HPDE6-E6E7 (cell line): ENCODE measurements around the gene NOS1.
A peak's percentile ranks its signal among the peaks of the same experiment; 100 is the strongest.
"Not testable (repeated sequence)": the region's sequence is repeated elsewhere in the genome, so short reads cannot be mapped to it uniquely, and the experiment has no call there.

ENCODE experiments used
- DNase-seq: peaks from one replicate; pipeline ENCODE4 v3.0.0; 2011; ENCODE audit warnings: missing footprints; ENCODE audit errors: extremely low spot score

The NOS1 gene

GRCh38 chr12:117209626-117210025, 151.8 kb downstream of the NOS1 start:
- no peak for DNase-seq

GRCh38 chr12:117208811-117209455, 152.5 kb downstream of the NOS1 start:
- no peak for DNase-seq

GRCh38 chr12:117208206-117208605, 153.2 kb downstream of the NOS1 start:
- DNase-seq: no peak

GRCh38 chr12:117207675-117208074, 153.8 kb downstream of the NOS1 start:
- DNase-seq: no peak

- no peak for DNase-seq
Measured at GRCh38 chr12:117202556-117202955, 158.9 kb downstream of the NOS1 start.

- DNase-seq: no peak
Measured at GRCh38 chr12:117202033-117202432, 159.4 kb downstream of the NOS1 start.

- not testable (repeated sequence) for DNase-seq
Measured at GRCh38 chr12:117199956-117200744, 161.3 kb downstream of the NOS1 start.

GRCh38 chr12:117196334-117196733, 165.1 kb downstream of the NOS1 start:
- DNase-seq: not testable (repeated sequence)

- not testable (repeated sequence) for DNase-seq
Measured at GRCh38 chr12:117195027-117195426, 166.4 kb downstream of the NOS1 start.

GRCh38 chr12:117193903-117194302, 167.5 kb downstream of the NOS1 start:
- DNase-seq: no peak

GRCh38 chr12:117192581-117192980, 168.8 kb downstream of the NOS1 start:
- DNase-seq: not testable (repeated sequence)

GRCh38 chr12:117192057-117192456, 169.4 kb downstream of the NOS1 start:
- DNase-seq: no peak

- DNase-seq: peak; percentile 74
Measured at GRCh38 chr12:117190210-117190781, 171.1 kb downstream of the NOS1 start, which contains the start of gene FBXO21. Gene FBXO21, minus strand, starts transcription at chr12:117190470. Its CDS starts 14 bp downstream, at chr12:117190456.

- peak; percentile 38 for DNase-seq
Measured at GRCh38 chr12:117189725-117190209, 171.7 kb downstream of the NOS1 start.

GRCh38 chr12:117188961-117189724, 172.3 kb downstream of the NOS1 start:
- no peak for DNase-seq

GRCh38 chr12:117188121-117188665, 173.2 kb downstream of the NOS1 start:
- DNase-seq: no peak

GRCh38 chr12:117187421-117187820, 174.0 kb downstream of the NOS1 start:
- no peak for DNase-seq

GRCh38 chr12:117182866-117183265, 178.6 kb downstream of the NOS1 start:
- DNase-seq: no peak

- not testable (repeated sequence) for DNase-seq
Measured at GRCh38 chr12:117181468-117181843, 180.0 kb downstream of the NOS1 start.

GRCh38 chr12:117180758-117181467, 180.5 kb downstream of the NOS1 start:
- DNase-seq: no peak

GRCh38 chr12:117178745-117179144, 182.7 kb downstream of the NOS1 start:
- no peak for DNase-seq
